DND-41 (cell line): ENCODE results near the gene PEX5.

ENCODE experiments used
- ATAC-seq: fragments of 200-7000 bp; cut with Tn5 transposase; 3 replicates; pipeline ENCODE4 v1.9.1; 2021; ENCODE audit warnings: low read depth; ENCODE audit not compliant: insufficient read depth
- DNase-seq: peaks from one replicate; pipeline ENCODE4 v3.0.0-alpha.2; 2020
- H2AFZ ChIP-seq: 2 replicates; pipeline ENCODE4 v1.6.0; 2012; ENCODE audit warnings: low read depth, low read length
- H3K27ac ChIP-seq: 2 replicates; pipeline ENCODE4 v1.5.1; 2012; ENCODE audit warnings: low read length, inconsistent platforms
- H3K27me3 ChIP-seq: fragments of 200-600 bp; sonication (generic); 2 replicates; pipeline ENCODE4 v1.6.0; 2012; ENCODE audit warnings: low read length, mild to moderate bottlenecking, inconsistent platforms; ENCODE audit not compliant: insufficient read depth, poor library complexity
- H3K36me3 ChIP-seq: 2 replicates; pipeline ENCODE4 v1.5.1; 2012; ENCODE audit warnings: low read length, inconsistent platforms; ENCODE audit not compliant: insufficient read depth
- H3K4me1 ChIP-seq: 2 replicates; pipeline ENCODE4 v1.5.1; 2012; ENCODE audit warnings: mild to moderate bottlenecking, low read length; ENCODE audit not compliant: insufficient read depth
- H3K4me2 ChIP-seq: 2 replicates; pipeline ENCODE4 v1.6.0; 2012; ENCODE audit warnings: mild to moderate bottlenecking, moderate library complexity, low read length, inconsistent platforms; ENCODE audit not compliant: insufficient read depth
- H3K4me3 ChIP-seq, 2 experiments: fragments of 200-600 bp in 1 of 2; shearing (Covaris generic) in 1 of 2; 2 replicates each; pipeline ENCODE4 v1.5.1; 2012 to 2016; ENCODE audit warnings: inconsistent platforms in 2 of 2, low read length in 2 of 2, mild to moderate bottlenecking in 2 of 2, low read depth in 1 of 2, moderate library complexity in 1 of 2
- H3K79me2 ChIP-seq: 2 replicates; pipeline ENCODE4 v1.6.0; 2012; ENCODE audit warnings: low read length, inconsistent platforms; ENCODE audit not compliant: insufficient read depth
- H3K9ac ChIP-seq: 2 replicates; pipeline ENCODE4 v1.6.0; 2012; ENCODE audit warnings: low read depth, mild to moderate bottlenecking, inconsistent platforms, low read length, moderate library complexity
- H3K9me3 ChIP-seq: 2 replicates; pipeline ENCODE4 v1.5.1; 2012; ENCODE audit warnings: low read length, moderate library complexity, mild to moderate bottlenecking, inconsistent platforms; ENCODE audit not compliant: insufficient read depth, severe bottlenecking
- H4K20me1 ChIP-seq: 2 replicates; pipeline ENCODE4 v1.6.0; 2012; ENCODE audit warnings: low read length; ENCODE audit not compliant: insufficient read depth
- EZH2 ChIP-seq: IDR thresholded peaks from 3 replicates; pipeline ENCODE4 v1.6.1; 2012; ENCODE audit warnings: borderline replicate concordance, low read depth, mild to moderate bottlenecking, moderate library complexity, low read length, inconsistent platforms; ENCODE audit not compliant: severe bottlenecking
- TF ChIP-seq, protein P1 (sequence below): IDR thresholded peaks from 2 replicates; pipeline ENCODE4 v1.5.1; 2012; ENCODE audit warnings: borderline replicate concordance, low read length, moderate library complexity, mild to moderate bottlenecking; ENCODE audit not compliant: poor library complexity, severe bottlenecking; ENCODE audit errors: extremely low read depth

The PEX5 gene

DNA sequence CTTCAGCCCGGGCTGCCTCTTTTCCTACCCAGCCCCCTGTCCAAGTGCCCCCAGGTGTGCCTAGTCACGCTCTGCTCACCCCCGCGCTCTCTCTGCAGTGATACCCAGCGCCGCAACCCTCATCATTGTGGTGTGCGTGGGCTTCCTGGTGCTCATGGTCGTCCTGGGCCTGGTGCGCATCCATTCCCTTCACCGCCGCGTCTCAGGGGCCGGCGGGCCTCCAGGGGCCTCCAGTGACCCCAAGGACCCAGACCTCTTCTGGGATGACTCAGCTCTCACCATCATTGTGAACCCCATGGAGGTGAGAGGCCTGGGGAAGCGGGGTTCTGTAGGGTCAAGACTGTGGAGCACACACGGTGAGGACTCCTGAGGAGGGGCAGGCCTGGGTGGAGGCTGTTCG lies 32.1 kb upstream of the PEX5 start:
- H3K9me3 ChIP-seq = no peaks in the 10 kb centered on the region
- H3K4me1 ChIP-seq = no peaks in the 10 kb centered on the region
- no peak for ATAC-seq
- H3K4me3 ChIP-seq = no peak overlapping the region
- DNase-seq = no peak
- no peak overlapping the region for H3K27ac ChIP-seq
- H3K79me2 ChIP-seq = no peaks in the 10 kb centered on the region
- H4K20me1 ChIP-seq = no peaks in the 10 kb centered on the region
- H3K36me3 ChIP-seq = peaks cover 7% of the 10 kb centered on the region
- no peak overlapping the region for H2AFZ ChIP-seq
- H3K4me2 ChIP-seq = no peak overlapping the region
- no peak overlapping the region for H3K9ac ChIP-seq
- no peak for TF ChIP-seq EZH2
- TF ChIP-seq, protein P1, sequence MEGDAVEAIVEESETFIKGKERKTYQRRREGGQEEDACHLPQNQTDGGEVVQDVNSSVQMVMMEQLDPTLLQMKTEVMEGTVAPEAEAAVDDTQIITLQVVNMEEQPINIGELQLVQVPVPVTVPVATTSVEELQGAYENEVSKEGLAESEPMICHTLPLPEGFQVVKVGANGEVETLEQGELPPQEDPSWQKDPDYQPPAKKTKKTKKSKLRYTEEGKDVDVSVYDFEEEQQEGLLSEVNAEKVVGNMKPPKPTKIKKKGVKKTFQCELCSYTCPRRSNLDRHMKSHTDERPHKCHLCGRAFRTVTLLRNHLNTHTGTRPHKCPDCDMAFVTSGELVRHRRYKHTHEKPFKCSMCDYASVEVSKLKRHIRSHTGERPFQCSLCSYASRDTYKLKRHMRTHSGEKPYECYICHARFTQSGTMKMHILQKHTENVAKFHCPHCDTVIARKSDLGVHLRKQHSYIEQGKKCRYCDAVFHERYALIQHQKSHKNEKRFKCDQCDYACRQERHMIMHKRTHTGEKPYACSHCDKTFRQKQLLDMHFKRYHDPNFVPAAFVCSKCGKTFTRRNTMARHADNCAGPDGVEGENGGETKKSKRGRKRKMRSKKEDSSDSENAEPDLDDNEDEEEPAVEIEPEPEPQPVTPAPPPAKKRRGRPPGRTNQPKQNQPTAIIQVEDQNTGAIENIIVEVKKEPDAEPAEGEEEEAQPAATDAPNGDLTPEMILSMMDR = no peak
- H3K27me3 ChIP-seq = no peaks in the 10 kb centered on the region

DNA sequence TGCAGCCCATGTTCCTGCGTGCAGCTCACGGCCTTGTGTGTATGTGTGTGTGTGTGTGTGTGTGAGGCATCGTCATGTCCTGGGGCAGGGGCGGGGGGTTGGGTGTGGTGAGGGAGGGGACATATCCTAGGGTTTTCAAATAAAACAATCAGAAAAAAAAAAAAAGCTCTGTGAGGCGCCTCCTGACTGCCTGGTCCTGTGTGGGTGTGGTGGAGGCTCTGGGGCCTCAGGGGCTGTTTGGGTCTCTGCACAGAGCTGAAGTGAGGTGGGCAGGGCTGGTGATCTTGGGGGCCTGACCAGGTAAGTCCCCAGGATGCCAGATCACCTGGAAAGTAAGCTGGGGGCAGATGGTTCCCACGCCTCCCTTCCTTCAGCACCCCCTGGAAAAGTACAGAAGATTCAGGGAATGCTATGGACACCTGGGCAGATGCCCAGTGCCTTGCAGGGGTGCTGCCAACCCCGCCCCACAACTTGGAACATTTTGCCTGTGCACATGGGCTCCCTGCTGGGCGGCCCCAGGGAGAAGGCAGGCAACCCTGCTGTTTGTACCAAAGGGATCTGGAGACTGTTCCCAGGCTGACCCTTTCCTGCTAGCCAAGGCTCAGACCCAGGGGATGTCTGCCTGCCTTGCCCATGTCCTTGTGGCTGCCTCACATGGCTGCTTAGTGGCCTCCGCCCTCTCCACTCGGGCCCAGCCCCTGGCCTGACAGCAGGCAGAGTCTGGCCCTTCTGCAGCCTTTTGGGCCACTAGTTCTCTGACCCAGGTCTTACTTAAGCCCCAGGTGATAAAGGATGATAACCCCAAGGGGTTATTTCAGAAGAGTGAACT lies 30.5 kb upstream of the PEX5 start:
- H3K79me2 ChIP-seq = no peaks in the 10 kb centered on the region
- no peak overlapping the region for H3K27ac ChIP-seq
- no peak overlapping the region for H2AFZ ChIP-seq
- H3K9me3 ChIP-seq = no peaks in the 10 kb centered on the region
- no peaks in the 10 kb centered on the region for H3K27me3 ChIP-seq
- no peak overlapping the region for H3K4me2 ChIP-seq
- H3K36me3 ChIP-seq = peaks cover 7% of the 10 kb centered on the region
- DNase-seq = no peak
- H3K4me1 ChIP-seq = no peaks in the 10 kb centered on the region
- H3K4me3 ChIP-seq = no peak overlapping the region
- H3K9ac ChIP-seq = no peak overlapping the region
- ATAC-seq = no peak
- H4K20me1 ChIP-seq = no peaks in the 10 kb centered on the region
- TF ChIP-seq, protein P1 = no peak
- TF ChIP-seq EZH2 = no peak

DNA sequence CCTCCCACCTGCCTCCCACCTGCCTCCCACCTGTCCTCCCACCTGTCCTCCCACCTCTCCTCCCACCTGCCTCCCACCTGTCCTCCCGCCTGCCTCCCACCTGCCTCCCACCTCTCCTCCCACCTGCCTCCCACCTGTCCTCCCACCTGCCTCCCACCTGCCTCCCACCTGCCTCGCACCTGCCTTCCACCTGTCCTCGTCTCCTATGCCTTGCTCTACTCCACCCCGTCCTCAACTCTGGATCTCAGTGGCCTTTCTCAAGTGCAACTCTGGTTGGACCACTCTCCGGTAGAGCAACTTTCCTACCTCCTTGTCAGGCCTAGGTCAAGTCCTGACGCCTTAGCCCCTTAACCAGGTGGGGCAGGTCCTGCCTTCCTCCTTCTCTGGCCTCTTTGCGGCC lies 29.3 kb upstream of the PEX5 start:
- Histone ChIP-seq H3K4me3 (no peak overlapping the region), H4K20me1 (no peaks in the 10 kb centered on the region), H3K9ac (no peak overlapping the region), H3K4me1 (no peaks in the 10 kb centered on the region), H3K4me2 (no peak overlapping the region), H3K9me3 (no peaks in the 10 kb centered on the region), H3K79me2 (no peaks in the 10 kb centered on the region), H3K27me3 (no peaks in the 10 kb centered on the region), H2AFZ (no peak overlapping the region), H3K36me3 (peaks cover 7% of the 10 kb centered on the region), H3K27ac (no peak overlapping the region)
- no peak for TF ChIP-seq EZH2
- TF ChIP-seq, protein P1 = no peak
- DNase-seq (no peak), ATAC-seq (no peak)
